ENCODE results near the gene NUP188.
A peak's percentile ranks its signal among the peaks of the same experiment; 100 is the strongest.

The NUP188 gene

GRCh38 chr9:128909859-128910258, 37.6 kb upstream of the NUP188 start:
- no peak for DNase-seq (ENCODE audit: extremely low read depth, low read depth)
- no peak for TF ChIP-seq CTCF (IDR thresholded peaks at IDR 0.05; ENCODE audit: low read depth, low read length)

DNA sequence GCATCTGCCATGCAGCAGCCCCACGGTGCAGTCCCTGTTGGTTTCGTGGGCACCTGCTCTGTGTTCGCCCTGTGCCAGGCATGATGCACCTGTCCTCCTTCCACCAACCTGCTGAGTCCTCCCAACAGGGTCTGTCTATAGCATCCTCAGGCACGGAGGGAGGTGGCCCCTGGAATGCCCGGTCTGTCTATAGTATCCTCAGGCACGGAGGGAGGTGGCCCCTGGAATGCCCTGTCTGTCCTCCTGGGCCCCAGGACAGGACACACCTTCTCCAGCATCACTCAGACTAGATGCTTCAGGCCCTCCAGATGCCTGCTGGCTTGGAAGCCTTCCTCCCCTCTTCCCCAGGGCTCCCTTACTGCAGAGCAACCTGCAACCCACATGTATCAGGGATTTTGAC, 36.6 kb upstream of the NUP188 start:
- no peak for TF ChIP-seq CTCF (IDR thresholded peaks at IDR 0.05; ENCODE audit: low read depth, low read length)
- no peak for DNase-seq (ENCODE audit: extremely low read depth, low read depth)

DNA sequence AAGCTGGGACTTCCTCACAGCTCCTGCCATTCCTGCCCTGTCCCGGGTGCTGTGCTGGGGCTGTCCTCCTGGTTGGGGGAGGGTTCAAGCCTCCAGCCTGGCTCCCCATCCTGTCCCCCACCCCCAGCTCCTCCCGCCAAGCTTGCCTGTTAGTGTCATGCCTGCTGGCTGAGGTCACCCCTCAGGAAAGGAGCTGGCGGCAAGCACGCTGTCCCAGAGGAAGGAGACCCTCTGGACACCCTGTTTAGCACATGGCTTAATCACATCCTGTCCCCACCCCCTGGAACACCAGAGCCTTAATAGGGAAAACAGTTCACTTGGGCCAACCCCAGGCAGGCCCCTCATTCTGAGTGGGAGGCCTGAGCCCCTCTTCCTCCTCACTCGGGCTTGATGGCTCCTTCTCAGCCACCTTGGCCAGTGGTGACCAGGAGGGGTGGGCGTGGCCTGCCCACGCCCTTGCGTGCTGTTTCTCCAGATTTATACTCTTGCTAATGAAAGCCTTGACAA, 35.9 kb upstream of the NUP188 start:
- DNase-seq (ENCODE audit: extremely low read depth, low read depth), result no peak

GRCh38 chr9:128912270-128912853, 35.1 kb upstream of the NUP188 start:
- peak; percentile 48 for DNase-seq (ENCODE audit: extremely low read depth, low read depth)
- TF ChIP-seq CTCF (IDR thresholded peaks at IDR 0.05; ENCODE audit: low read depth, low read length), result no peak

More for the DNA sequence above, 35.9 kb upstream of the NUP188 start:
- no peak for TF ChIP-seq CTCF (IDR thresholded peaks at IDR 0.05; ENCODE audit: low read depth, low read length)

DNA sequence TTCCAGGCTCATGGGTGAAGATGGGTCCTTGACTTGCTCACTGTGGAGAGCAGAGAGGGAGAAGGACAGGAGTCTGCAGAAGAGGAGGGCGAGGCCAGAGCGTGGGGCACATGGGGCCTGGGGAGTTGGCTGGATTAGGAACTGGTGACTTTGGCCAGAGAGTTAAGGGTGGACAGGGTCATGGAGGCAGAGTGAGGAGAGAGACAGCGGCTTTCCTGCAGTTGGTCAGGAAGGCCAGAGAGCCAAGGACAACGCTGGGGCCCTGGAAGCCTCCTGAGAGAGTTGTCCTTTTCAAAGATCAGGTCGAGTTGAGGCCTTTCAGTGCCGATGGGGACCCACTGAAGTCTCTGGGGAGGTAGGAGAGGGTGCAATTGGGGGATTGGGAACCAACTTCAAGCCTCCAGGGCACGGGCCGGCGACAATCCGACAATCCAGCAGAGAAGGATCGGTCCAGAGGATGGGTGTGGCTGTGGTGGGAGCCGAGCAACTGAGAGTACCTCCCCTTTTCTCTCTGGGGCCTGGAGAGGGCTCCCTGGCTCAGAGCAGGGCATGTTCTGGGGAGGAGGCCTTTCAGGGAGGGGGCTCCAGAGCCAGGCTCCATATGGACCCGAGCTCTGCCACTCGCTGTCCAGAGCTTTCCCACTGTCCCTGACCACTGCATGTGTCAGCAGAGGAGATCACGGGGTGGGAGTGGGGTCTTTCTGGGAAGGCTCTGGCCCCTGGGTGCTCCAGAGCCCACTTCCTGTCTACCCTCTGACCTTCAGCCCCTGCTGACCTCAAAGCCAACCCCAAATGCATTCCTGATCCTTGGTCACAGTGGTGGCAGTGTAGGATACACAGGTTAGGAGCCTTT, 34.2 kb upstream of the NUP188 start:
- TF ChIP-seq CTCF (IDR thresholded peaks at IDR 0.05; ENCODE audit: low read depth, low read length), result no peak
- DNase-seq (ENCODE audit: extremely low read depth, low read depth), result no peak

- no peak for DNase-seq (ENCODE audit: extremely low read depth, low read depth)
- no peak for TF ChIP-seq CTCF (IDR thresholded peaks at IDR 0.05; ENCODE audit: low read depth, low read length)
Observed at GRCh38 chr9:128913995-128914772, 33.3 kb upstream of the NUP188 start.
